Panc1 (cell line): ENCODE data around the gene ATF6B.

Source experiments
- CTCF ChIP-seq: fragments of 450-650 bp; IDR thresholded peaks from 2 replicates; pipeline ENCODE4 v1.5.1; 2017; ENCODE audit warnings: mild to moderate bottlenecking
- POLR2AphosphoS5 ChIP-seq: IDR thresholded peaks from 2 replicates; pipeline ENCODE4 v1.6.1; 2012; ENCODE audit warnings: mild to moderate bottlenecking, low read depth, low read length, moderate library complexity

GRCh38 chr6:32149932-32150870 lies 22.2 kb upstream of the ATF6B start:
- no peak for TF ChIP-seq POLR2AphosphoS5
- TF ChIP-seq CTCF: no peak
